T47D (cell line): ENCODE measurements around the gene MAML3.

Experiments
- DNase-seq, 2 experiments: peaks; one replicate each; pipeline versions ENCODE4 v3.0.0 to v3.0.0-alpha.2; 2011 to 2012; ENCODE audit warnings: low read depth in 1 of 2, low spot score in 1 of 2
- JUND ChIP-seq: IDR thresholded peaks from 2 replicates; pipeline ENCODE4 v1.6.1; 2012; ENCODE audit warnings: low read depth
- in situ Hi-C: cut with HindIII; loops from 2 replicates; pipeline ENCODE4 v1.10.0; 2016; ENCODE audit warnings: low sequenced_read_pairs, low pct_unique_long_range_greater_than_20kb

MAML3 gene

GRCh38 chr4:139899346-139899745, 254.6 kb downstream of the MAML3 start:
- no peak for TF ChIP-seq JUND
- no peak for DNase-seq
- in situ Hi-C loops = no loop called here

GRCh38 chr4:139898293-139898692, 255.7 kb downstream of the MAML3 start:
- no peak for TF ChIP-seq JUND
- in situ Hi-C loops = no loop called here
- no peak for DNase-seq

- in situ Hi-C loops = no loop called here
- TF ChIP-seq JUND = no peak
- DNase-seq = no peak
Observed at GRCh38 chr4:139896091-139896604, 257.8 kb downstream of the MAML3 start.

GRCh38 chr4:139893801-139894200, 260.2 kb downstream of the MAML3 start:
- TF ChIP-seq JUND = no peak
- in situ Hi-C loops = no loop called here
- no peak for DNase-seq

- peak in 1 of 2 experiments; percentile 32 for DNase-seq
- TF ChIP-seq JUND = no peak
- in situ Hi-C loops = no loop called here
Observed at GRCh38 chr4:139892973-139893736, 260.8 kb downstream of the MAML3 start.

GRCh38 chr4:139890816-139891215, 263.2 kb downstream of the MAML3 start:
- no peak for DNase-seq
- TF ChIP-seq JUND = no peak
- in situ Hi-C loops = no loop called here

- in situ Hi-C loops = no loop called here
- TF ChIP-seq JUND = no peak
- no peak for DNase-seq
Observed at GRCh38 chr4:139889901-139890300, 264.1 kb downstream of the MAML3 start.

GRCh38 chr4:139889264-139889663, 264.7 kb downstream of the MAML3 start:
- DNase-seq = no peak
- TF ChIP-seq JUND = no peak

GRCh38 chr4:139887962-139888735, 265.8 kb downstream of the MAML3 start:
- DNase-seq = peak in 1 of 2 experiments; percentile 6
- in situ Hi-C loops = no loop called here
- TF ChIP-seq JUND = no peak

More at GRCh38 chr4:139889264-139889663, 264.7 kb downstream of the MAML3 start:
- in situ Hi-C loops = no loop called here

GRCh38 chr4:139887376-139887802, 266.6 kb downstream of the MAML3 start:
- in situ Hi-C loops = no loop called here
- TF ChIP-seq JUND = no peak
- peak in 1 of 2 experiments; percentile 2 for DNase-seq

GRCh38 chr4:139886798-139887197, 267.2 kb downstream of the MAML3 start:
- TF ChIP-seq JUND = no peak
- in situ Hi-C loops = no loop called here
- no peak for DNase-seq

GRCh38 chr4:139884438-139884837, 269.5 kb downstream of the MAML3 start:
- no peak for TF ChIP-seq JUND
- in situ Hi-C loops = no loop called here
- no peak for DNase-seq

- no peak for TF ChIP-seq JUND
- in situ Hi-C loops = no loop called here
- no peak for DNase-seq
Observed at GRCh38 chr4:139880841-139881240, 273.1 kb downstream of the MAML3 start.
